Pancreas (tissue), 10 donors: ENCODE results near the gene MAG. TPM values are rescaled to one million over a fixed set of nuclear protein-coding genes. Genes with fewer than 3 reads are reported as not detected.

Experiments used
- ATAC-seq, 4 donors: fragments of 200-7000 bp; cut with Tn5 transposase; one replicate each; pipeline versions ENCODE4 v1.8.0 to v1.9.1; 2020; ENCODE audit warnings: mild to moderate bottlenecking in 4 of 4, moderate library complexity in 4 of 4
- DNase-seq, 6 donors: peaks; one replicate each; pipeline ENCODE4 v3.0.0-alpha.2; 2020
- FAIRE-seq: peaks from 2 replicates; lab custom pipeline; 2012; peaks lifted over from hg19 to GRCh38; lab: Jason Lieb, UNC
- H3K27ac ChIP-seq, 4 donors: fragments of 200-600 bp; sonication (generic); 1 replicate in 3 of 4; 2 replicates in 1 of 4; pipeline versions ENCODE4 v1.5.0 to v1.8.0; 2020
- H3K27me3 ChIP-seq, 4 donors: fragments of 200-600 bp; one replicate each; pipeline ENCODE4 v1.8.0; 2021
- H3K36me3 ChIP-seq, 3 donors: fragments of 200-600 bp; sonication (generic) in 1 of 3; one replicate each; pipeline versions ENCODE4 v1.5.0 to v1.8.0; 2020 to 2021
- H3K4me1 ChIP-seq, 3 donors: fragments of 200-600 bp; one replicate each; pipeline ENCODE4 v1.8.0; 2021
- H3K4me3 ChIP-seq, 4 donors: fragments of 200-600 bp; sonication (generic) in 2 of 4; one replicate each; pipeline versions ENCODE4 v1.5.0 to v1.8.0; 2020 to 2021
- H3K9me3 ChIP-seq, 4 donors: fragments of 200-600 bp; one replicate each; pipeline ENCODE4 v1.8.0; 2021
- CTCF ChIP-seq, 4 donors: fragments of 200-600 bp; sonication (generic) in 3 of 4; IDR thresholded peaks; one replicate each; pipeline versions ENCODE4 v1.5.0 to v1.8.0; 2021; ENCODE audit warnings: antibody characterized with exemption in 4 of 4
- WGBS, 2 donors: extraction: QIAGEN DNeasy Blood & Tissue Kit; methylation state at CpG; one replicate each; pipeline ENCODE4 v1.1.7; 2013; 5-methylcytosine and 5-hydroxymethylcytosine counted together
- intact Hi-C, 3 donors: fragments of 100-400 bp; cut with DNase I; formaldehyde crosslinking; loops; one replicate each; pipeline versions ENCODE4 v1.11.1 to v1.14.2; 2022
- polyA plus RNA-seq, 2 donors: library from polyadenylated mRNA; stranded (reverse); fragments of 200-250 nt; gene quantifications; one replicate each; pipeline ENCODE4 v1.2.3, GENCODE V29; 2013
- total RNA-seq, 6 donors: library from RNA; stranded (reverse); fragmentation: NEBNext Ultra II Directional in 4 of 6; extraction: Animal tissue kit (Norgen Biotek cat#: 25700) in 4 of 6; gene quantifications; one replicate each; pipeline versions ENCODE4 v1.2.1 to v1.2.4, GENCODE V29; 2021 to 2023
- donor health status: healthy with polysubstance abuse.
- donor health status: DM: no; HTN: no; CAD: no; lungs with moderate emphysema.
- donor health status: DM: no; HTN: no; CAD: no.
- donor health status: control.
- donor health status: control.
- donor health status: Bipolar disorder and iron deficiency.
- donor health status: DM: yes; HTN: yes; CAD: no.
- donor health status: DM: no; HTN: no; CAD: no.
- donor health status: DM: no; HTN: no; CAD: no.
- donor health status: DM: yes; HTN: yes; CAD: no.

The MAG gene
- total and polyA plus RNA-seq, 8 donors: 0.17 to 0.47 TPM; not detected in 6

GRCh38 chr19:35328851-35329285 lies 36.9 kb downstream of the MAG start, which contains the start of gene CD22:
Gene CD22 (plus strand): TSS chr19:35329187. CDS start chr19:35332041, 2,854 bp downstream.
- WGBS, 2 donors: 78 to 89% methylated on average over 12 of the region's 12 CpGs
- no peak for TF ChIP-seq CTCF (IDR thresholded peaks at IDR 0.05)
- Histone ChIP-seq H3K4me3 (no peak within 1 kb of the TSS), H3K4me1 (no peaks in the 10 kb centered on the region), H3K27me3 (no peaks in the 10 kb centered on the region), H3K9me3 (no peaks in the 10 kb centered on the region), H3K27ac (no peak within 1 kb of the TSS), H3K36me3 (no peaks in the 10 kb centered on the region)
- ATAC-seq (no peak), FAIRE-seq (no peak), DNase-seq (no peak)
- intact Hi-C loops: no loop called here

GRCh38 chr19:35329323-35329722 lies 37.4 kb downstream of the MAG start:
- no peaks in the 10 kb centered on the region for H3K4me1 ChIP-seq
- H3K9me3 ChIP-seq: no peaks in the 10 kb centered on the region
- DNase-seq: no peak
- no peak overlapping the region for H3K4me3 ChIP-seq
- no peak for TF ChIP-seq CTCF (IDR thresholded peaks at IDR 0.05)
- ATAC-seq: no peak
- WGBS, 2 donors: 73 to 77% methylated on average over 4 of the region's 4 CpGs
- intact Hi-C loops: no loop called here
- H3K36me3 ChIP-seq: no peaks in the 10 kb centered on the region
- H3K27ac ChIP-seq: no peak overlapping the region
- no peaks in the 10 kb centered on the region for H3K27me3 ChIP-seq
- FAIRE-seq: no peak

- no peaks in the 10 kb centered on the region for H3K27me3 ChIP-seq
- H3K27ac ChIP-seq: no peak overlapping the region
- intact Hi-C loops: no loop called here
- WGBS, 2 donors: 58 to 64% methylated on average over 7 of the region's 7 CpGs
- FAIRE-seq: no peak
- no peak for ATAC-seq
- no peaks in the 10 kb centered on the region for H3K36me3 ChIP-seq
- no peak for TF ChIP-seq CTCF (IDR thresholded peaks at IDR 0.05)
- no peak for DNase-seq
- H3K4me3 ChIP-seq: no peak overlapping the region
- no peaks in the 10 kb centered on the region for H3K9me3 ChIP-seq
- no peaks in the 10 kb centered on the region for H3K4me1 ChIP-seq
Observed at GRCh38 chr19:35330475-35330874, 38.5 kb downstream of the MAG start.

DNA sequence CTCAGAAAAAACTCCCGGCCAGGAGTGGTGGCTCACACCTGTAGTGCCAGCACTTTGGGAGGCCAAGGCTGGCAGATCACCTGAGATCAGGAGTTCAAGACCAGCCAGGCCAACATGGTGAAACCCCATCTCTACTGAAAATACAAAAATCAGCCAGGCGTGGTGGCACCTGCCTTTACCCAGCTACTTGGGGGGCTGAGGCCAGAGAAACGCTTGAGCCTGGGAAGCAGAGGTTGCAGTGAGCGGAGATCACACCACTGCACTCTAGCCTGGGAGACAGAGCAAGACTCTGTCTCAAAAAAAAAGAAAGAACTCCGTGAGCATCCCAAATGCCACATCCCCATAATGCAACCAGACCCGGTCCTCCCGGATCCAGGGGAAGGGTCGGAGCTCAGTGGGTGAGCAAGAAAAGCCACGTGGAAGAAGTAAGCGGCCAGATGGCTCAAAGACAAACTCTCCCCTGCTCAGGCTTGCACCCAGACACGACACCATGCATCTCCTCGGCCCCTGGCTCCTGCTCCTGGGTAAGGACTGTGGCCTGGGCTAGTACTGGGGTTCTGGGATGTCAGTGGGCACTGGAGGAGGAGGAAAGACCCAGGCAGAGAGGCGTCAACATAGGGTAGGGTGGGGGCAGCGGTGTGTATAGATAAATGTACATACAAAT lies 39.7 kb downstream of the MAG start:
- Histone ChIP-seq H3K27me3 (no peaks in the 10 kb centered on the region), H3K9me3 (no peaks in the 10 kb centered on the region), H3K4me3 (no peak overlapping the region), H3K27ac (no peak overlapping the region), H3K36me3 (no peaks in the 10 kb centered on the region), H3K4me1 (no peaks in the 10 kb centered on the region)
- ATAC-seq (no peak), FAIRE-seq (no peak), DNase-seq (no peak)
- 73 to 80% methylated on average over 14 of the region's 14 CpGs for WGBS, 2 donors
- no peak for TF ChIP-seq CTCF (IDR thresholded peaks at IDR 0.05)
- intact Hi-C loops: no loop called here

DNA sequence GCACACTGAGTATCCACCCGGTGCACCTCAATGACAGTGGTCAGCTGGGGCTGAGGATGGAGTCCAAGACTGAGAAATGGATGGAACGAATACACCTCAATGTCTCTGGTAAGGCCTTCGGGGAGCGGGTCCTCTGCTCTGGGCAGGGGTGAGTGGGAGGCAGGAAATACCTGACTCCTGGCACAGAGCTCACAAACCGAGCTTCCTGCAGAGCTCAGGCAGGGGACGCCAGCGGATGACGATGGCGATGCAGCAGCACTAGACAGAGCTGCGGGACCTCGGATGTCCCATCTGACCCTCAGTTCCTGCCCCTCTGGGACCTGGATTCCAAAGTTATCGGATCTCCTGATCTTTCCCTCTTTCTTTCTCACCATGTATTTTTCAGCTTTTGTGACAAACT lies 40.9 kb downstream of the MAG start:
- Histone ChIP-seq H3K4me1 (no peaks in the 10 kb centered on the region), H3K9me3 (no peaks in the 10 kb centered on the region), H3K27ac (no peak overlapping the region), H3K4me3 (no peak overlapping the region), H3K27me3 (no peaks in the 10 kb centered on the region), H3K36me3 (no peaks in the 10 kb centered on the region)
- 73 to 84% methylated on average over 12 of the region's 12 CpGs for WGBS, 2 donors
- intact Hi-C loops: no loop called here
- no peak for TF ChIP-seq CTCF (IDR thresholded peaks at IDR 0.05)
- no peak for ATAC-seq
- FAIRE-seq: no peak
- no peak for DNase-seq
